ENCODE data around the gene SLC36A3.
A peak's percentile ranks its signal among the peaks of the same experiment; 100 is the strongest.

SLC36A3 gene

DNA sequence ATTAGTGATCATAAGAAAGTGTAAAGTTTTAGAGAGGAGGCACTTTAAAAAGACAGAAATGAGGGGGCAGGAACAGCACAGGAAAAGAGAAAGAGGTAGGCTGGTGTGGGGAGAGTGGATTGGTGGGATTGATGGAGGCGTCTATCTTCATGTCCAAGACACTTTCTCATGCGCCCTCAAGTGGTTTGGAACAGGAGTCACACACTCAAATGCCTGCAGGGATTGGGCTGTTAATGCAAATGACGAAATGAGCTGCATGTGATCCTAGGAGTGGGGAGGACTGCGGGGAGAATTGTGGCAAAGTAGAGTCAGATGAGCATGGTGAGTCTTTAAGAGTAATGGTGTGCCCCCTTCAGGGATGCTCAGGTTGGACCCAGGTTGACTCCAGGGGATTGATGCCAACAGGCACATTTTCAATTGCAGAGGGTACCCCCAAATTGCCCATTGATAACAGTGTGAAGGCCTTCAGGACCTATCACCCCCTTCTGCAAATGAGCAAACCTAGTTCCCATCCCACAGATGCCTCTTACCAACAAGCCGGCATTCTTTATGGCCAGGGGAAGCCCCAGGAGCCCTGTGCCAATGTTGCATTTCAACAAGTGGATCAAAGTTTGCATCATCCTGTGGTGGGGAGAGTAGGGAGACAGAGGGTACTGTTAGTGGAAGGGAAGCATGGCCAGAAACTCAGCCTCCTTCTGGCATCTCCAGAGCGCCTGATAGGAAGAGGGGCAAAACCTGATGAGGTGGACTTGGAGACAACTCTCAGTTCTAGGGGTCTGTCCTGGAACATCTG lies 5.3 kb downstream of the SLC36A3 start:
- DNase-seq (ENCODE audit: low read depth in 2 of 2): no peak

DNA sequence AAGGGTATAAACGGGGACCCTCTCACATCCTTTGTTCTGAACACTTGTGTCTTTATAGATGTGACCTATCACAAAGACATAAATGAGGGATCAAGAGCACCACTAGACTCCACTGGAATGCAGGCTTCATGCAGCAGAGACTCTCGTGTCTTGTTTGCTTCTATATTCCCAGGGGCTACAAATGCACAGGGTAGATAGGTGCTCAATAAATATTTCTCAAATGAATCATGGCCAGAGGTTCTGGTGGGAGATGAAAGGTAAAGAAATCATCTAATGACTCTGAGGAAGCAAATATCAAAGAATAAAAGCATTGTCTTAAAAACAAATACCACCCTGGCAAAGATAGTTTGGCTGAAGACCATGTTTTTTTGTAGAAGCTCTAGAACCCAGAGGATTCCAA lies 6.6 kb downstream of the SLC36A3 start:
- DNase-seq (ENCODE audit: low read depth in 2 of 2): no peak

GRCh38 chr5:151296478-151296830 lies 7.1 kb downstream of the SLC36A3 start:
- no peak for DNase-seq (ENCODE audit: low read depth in 2 of 2)

GRCh38 chr5:151295791-151296477 lies 7.6 kb downstream of the SLC36A3 start:
- no peak for DNase-seq (ENCODE audit: low read depth in 2 of 2)

DNA sequence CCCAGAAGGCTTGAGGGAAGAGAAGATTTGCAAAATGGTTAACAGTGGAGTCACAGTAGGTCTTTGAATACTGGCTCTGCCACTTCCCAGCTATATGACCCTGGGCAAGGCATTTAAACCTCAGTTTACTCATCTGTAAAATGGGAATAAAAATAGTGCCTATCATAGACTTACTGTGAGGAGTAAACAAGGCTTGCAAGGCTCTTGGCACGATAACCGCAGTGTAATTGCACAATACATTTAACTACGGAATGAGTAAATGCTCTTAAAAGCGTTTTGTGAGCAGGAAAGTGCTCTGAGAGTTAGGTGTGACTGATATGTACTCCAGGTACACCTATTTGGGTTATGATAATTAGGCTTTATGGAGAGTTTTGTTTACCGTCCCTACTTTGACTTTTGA lies 8.4 kb downstream of the SLC36A3 start:
- DNase-seq (ENCODE audit: low read depth in 2 of 2): no peak

GRCh38 chr5:151293624-151294023 lies 9.9 kb downstream of the SLC36A3 start:
- no peak for DNase-seq (ENCODE audit: low read depth in 2 of 2)

- no peak for DNase-seq (ENCODE audit: low read depth in 2 of 2)
Measured at GRCh38 chr5:151288180-151288579, 15.4 kb downstream of the SLC36A3 start.

DNA sequence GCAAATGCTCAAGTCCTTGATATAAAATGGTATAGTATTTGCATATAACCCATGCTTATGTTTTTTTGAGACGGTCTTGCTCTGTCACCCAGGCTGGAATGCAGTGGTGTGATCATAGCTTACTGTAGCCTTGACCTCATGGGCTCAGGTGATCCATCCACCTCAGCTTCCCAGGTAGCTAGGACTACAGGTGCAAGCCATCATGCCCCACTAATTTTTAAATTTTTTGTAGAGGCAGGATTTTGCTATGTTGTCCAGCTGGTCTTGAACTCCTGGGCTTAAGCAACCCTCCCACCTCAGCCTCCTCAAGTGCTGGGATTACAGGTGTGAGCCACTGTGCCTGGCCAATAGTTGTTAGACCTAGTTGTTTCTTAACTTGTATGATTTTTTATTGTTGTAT lies 17.3 kb downstream of the SLC36A3 start:
- no peak for DNase-seq (ENCODE audit: low read depth in 2 of 2)

- no peak for DNase-seq (ENCODE audit: low read depth in 2 of 2)
Measured at GRCh38 chr5:151285683-151286082, 17.9 kb downstream of the SLC36A3 start.

DNA sequence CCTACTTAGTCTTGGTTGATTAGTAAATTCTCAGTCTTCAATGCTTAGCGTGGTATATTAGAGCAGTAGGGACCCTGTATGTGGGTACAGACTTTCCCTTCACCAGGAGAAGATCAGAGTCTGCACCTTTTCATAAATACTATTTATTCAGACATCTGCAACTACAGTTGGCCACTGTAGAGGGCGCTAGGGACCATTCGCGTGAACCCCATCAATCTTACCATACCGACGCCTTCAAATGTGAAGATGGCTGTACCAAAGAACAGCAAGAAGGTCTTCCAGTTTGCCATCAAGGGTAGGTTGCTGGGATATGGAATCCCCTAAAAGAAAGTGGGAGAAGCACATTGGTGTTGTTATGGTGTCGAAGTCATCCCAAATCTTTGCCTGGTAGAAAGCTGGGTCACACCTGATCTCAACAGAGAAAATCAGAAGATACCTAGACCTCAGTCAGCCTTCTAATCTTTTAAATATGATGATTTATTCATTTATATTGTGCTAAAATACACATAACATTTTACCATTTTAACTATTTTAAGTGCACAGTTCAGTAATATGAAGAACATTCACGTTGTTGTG lies 19.1 kb downstream of the SLC36A3 start:
- no peak for DNase-seq (ENCODE audit: low read depth in 2 of 2)

DNA sequence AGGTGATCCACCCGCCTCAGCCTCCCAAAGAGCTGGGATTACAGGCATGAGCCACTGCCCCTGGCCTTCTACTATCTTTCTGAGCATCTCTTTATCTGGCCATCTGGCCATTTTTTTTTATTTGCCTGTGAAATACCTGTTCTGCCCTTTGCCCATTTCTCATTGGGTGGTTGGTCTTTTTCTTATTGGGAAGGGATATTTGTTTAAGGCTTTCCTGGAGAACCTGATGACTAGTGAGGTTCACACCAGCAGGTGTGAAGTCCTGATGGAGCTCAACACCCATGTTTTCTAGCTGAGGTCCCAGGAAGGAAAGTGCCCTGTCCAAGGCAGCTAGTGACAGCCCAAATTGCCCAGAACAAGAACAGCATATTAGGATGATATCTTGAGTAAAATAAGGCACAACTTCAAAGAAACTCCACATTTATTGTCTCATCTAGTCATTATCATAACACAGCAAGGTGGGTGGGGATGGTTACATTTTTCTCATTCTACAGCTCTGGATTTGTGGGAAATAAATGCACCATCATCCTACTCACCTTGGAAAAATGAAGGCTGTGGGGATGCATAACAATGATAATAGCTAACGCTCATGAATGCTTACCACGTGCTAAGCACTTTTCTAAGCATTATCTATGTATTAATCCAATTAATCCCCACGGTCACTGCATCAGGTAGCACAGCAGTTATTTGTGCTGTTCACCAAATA lies 20.3 kb downstream of the SLC36A3 start:
- DNase-seq (ENCODE audit: low read depth in 2 of 2): no peak

GRCh38 chr5:151281001-151281639 lies 22.4 kb downstream of the SLC36A3 start:
- DNase-seq (ENCODE audit: low read depth in 2 of 2): no peak

- DNase-seq (ENCODE audit: low read depth in 2 of 2): no peak
Measured at GRCh38 chr5:151280443-151280842, 23.1 kb downstream of the SLC36A3 start.

GRCh38 chr5:151278845-151279244 lies 24.7 kb downstream of the SLC36A3 start:
- DNase-seq (ENCODE audit: low read depth in 2 of 2): no peak

GRCh38 chr5:151275803-151276202 lies 27.8 kb downstream of the SLC36A3 start:
- DNase-seq (ENCODE audit: low read depth in 2 of 2): no peak

- DNase-seq (ENCODE audit: low read depth in 2 of 2): no peak
Measured at GRCh38 chr5:151274666-151275065, 28.9 kb downstream of the SLC36A3 start.

DNA sequence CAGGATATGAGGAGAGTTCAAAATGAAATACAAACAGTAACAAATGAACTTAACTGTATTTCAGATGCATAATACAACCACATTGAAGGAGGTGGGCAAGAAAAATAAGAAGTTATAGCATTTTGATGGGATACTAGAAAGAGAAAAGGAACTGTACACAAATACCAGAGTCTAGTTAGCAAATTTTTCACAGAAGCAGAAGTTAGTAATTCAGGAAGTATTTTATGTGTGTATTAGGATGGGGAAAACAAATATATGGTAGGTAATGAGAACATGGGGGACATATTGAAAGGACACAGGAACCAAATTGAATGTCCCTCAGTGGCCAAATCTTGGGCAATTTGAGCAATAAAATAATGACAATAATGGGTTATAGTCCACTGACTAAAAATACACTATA lies 32.2 kb downstream of the SLC36A3 start:
- DNase-seq (ENCODE audit: low read depth in 2 of 2): no peak

DNA sequence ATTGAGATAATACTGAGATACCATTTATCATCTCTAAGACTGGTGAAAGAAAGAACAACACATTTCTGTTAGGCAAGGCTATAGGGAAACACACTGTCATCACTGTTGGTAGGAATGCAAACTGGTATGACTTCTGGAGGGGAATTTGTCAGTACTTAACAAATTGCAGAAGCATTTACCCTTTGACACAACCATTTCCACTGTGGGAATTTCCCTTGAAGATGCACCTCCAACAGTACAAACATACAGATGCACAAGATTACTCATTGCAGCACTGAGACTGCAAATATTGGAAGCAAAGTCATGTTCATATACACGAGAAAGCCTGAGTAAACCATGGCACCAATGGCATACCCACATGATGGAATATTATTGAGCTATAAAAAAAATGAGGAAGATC lies 33.0 kb downstream of the SLC36A3 start:
- DNase-seq (ENCODE audit: low read depth in 2 of 2): no peak

GRCh38 chr5:151267491-151268260 lies 35.9 kb downstream of the SLC36A3 start:
- DNase-seq (ENCODE audit: low read depth in 2 of 2): no peak

GRCh38 chr5:151264113-151264512 lies 39.5 kb downstream of the SLC36A3 start:
- DNase-seq (ENCODE audit: low read depth in 2 of 2): peak in 1 of 2 donors; percentile 17

GRCh38 chr5:151262532-151262931 lies 41.0 kb downstream of the SLC36A3 start:
- no peak for DNase-seq (ENCODE audit: low read depth in 2 of 2)
